GM12892 (cell line): ENCODE results near the gene IRF2.

Experiments
- DNase-seq: peaks from one replicate; pipeline ENCODE4 v3.0.0; 2011; ENCODE audit not compliant: insufficient read length
- FAIRE-seq: peaks from 2 replicates; lab custom pipeline; 2011; peaks lifted over from hg19 to GRCh38; lab: Jason Lieb, UNC
- POLR2A ChIP-seq: IDR thresholded peaks from 2 replicates; pipeline ENCODE4 v1.6.1; 2011; ENCODE audit warnings: low read depth, low read length, control low read depth
- POLR2AphosphoS5 ChIP-seq: IDR thresholded peaks from 2 replicates; pipeline ENCODE4 v1.6.1; 2011; ENCODE audit warnings: low read depth, low read length, control low read depth
- TAF1 ChIP-seq: IDR thresholded peaks from 2 replicates; pipeline ENCODE4 v1.6.1; 2011; ENCODE audit warnings: low read depth, mild to moderate bottlenecking, control low read depth, low read length, borderline replicate concordance

Gene IRF2

GRCh38 chr4:184434501-184435066, 39.8 kb downstream of the IRF2 start:
- DNase-seq: no peak
- TF ChIP-seq POLR2AphosphoS5 (no peak), POLR2A (no peak), TAF1 (no peak)
- no peak for FAIRE-seq

- FAIRE-seq (no peak), DNase-seq (no peak)
- TF ChIP-seq POLR2A: no peak
- TF ChIP-seq POLR2AphosphoS5: no peak
- no peak for TF ChIP-seq TAF1
These were observed 40.3 kb downstream of the IRF2 start for GRCh38 chr4:184434021-184434420.

DNA sequence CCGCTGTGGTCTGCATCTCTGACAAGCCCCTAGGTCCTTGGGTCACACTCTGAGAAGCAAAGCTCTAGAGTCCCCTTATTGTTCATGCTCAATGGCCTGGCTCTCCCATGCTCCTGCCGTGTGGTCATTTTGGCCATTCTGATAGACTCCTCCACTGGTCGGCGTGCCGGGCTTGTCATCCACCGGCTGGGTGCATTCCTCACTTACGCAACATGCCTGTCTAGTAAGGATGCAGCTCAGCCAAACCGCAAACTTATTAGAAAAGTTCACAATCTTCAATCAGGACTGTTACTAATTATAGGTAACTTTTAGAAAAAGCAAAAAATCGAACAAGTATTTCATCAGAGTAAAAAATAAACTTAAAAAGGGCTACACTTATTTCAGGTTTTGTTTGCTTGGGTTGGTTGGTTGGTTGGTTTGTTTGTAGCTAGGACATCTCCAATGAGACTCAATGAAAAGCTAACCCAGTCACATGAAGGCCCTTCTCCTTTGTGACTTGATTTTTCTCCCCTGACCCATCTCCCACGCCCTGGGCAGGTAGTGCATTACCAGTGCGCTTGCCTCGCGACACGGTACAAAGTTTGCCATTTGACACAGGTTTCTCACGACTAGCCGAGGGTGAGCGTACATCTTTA, 41.0 kb downstream of the IRF2 start:
- no peak for DNase-seq
- no peak for FAIRE-seq
- TF ChIP-seq POLR2A (no peak), POLR2AphosphoS5 (no peak), TAF1 (no peak)

DNA sequence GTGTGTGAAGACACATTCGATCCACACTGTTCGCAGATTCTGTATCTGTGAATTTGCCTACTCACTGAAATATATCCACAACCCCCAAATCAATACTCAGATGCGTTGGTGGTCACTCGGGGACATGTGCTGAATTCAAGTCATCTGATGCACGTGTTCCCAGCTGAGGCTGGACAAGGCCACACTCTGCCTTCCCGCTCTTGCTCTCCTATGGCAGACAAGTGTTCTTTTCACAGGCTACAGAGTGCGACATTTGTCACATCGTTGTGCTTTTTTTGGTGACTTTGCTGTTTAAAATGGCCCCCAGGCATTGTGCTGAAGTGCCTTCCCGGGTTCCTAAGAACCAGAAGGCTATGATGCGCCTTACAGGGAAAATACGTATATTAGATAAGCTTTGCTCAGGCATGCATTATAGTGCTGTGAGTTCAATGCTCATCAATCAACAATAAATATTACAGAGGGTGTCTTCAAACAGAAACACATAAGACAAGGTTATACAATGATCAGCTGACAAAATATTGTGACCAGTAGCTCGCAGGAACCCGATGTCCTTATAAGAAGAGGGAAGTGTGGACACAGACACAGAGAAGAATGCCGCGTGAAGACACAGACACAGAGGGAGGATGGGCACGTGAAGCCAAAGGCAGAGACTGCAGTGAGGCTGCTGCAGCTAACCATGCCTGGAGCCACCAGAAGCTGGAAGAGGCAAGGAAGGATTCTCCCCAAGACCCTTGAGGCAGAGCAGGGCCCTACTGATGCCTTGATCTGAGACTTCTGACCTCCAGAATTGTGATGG, 42.0 kb downstream of the IRF2 start:
- FAIRE-seq: no peak
- TF ChIP-seq POLR2A (no peak), TAF1 (no peak), POLR2AphosphoS5 (no peak)

GRCh38 chr4:184430163-184430562, 44.2 kb downstream of the IRF2 start:
- FAIRE-seq (no peak), DNase-seq (no peak)
- TF ChIP-seq POLR2A: no peak
- no peak for TF ChIP-seq TAF1
- no peak for TF ChIP-seq POLR2AphosphoS5

More for the DNA sequence above, 42.0 kb downstream of the IRF2 start:
- DNase-seq: no peak

DNA sequence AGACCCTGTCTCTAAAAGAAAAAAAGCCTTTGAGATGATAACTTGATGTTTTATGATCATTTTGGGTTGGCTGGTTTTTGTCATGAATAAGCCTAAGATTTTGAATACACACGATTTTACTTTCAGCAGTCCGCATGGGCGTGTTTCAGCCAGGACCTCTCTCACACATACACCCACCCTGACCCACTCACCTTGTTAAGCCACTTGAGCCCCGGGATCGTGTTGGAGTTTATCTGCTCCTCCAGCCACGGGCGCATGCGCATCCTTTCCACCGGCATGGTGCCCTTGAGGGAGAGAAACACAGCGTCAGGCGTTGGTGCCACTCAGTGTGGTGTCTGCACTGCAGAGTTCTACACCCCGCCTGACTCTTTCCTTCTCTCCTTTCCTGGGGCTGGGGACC, 45.6 kb downstream of the IRF2 start:
- TF ChIP-seq POLR2AphosphoS5 (no peak), TAF1 (no peak)

GRCh38 chr4:184427687-184428086, 46.7 kb downstream of the IRF2 start:
- DNase-seq: no peak
- no peak for FAIRE-seq
- TF ChIP-seq POLR2A (no peak), POLR2AphosphoS5 (no peak), TAF1 (no peak)

More for the DNA sequence above, 45.6 kb downstream of the IRF2 start:
- DNase-seq (no peak), FAIRE-seq (no peak)

GRCh38 chr4:184427093-184427492, 47.3 kb downstream of the IRF2 start:
- DNase-seq: no peak
- FAIRE-seq: no peak
- TF ChIP-seq TAF1: no peak
- TF ChIP-seq POLR2AphosphoS5: no peak
- no peak for TF ChIP-seq POLR2A

DNA sequence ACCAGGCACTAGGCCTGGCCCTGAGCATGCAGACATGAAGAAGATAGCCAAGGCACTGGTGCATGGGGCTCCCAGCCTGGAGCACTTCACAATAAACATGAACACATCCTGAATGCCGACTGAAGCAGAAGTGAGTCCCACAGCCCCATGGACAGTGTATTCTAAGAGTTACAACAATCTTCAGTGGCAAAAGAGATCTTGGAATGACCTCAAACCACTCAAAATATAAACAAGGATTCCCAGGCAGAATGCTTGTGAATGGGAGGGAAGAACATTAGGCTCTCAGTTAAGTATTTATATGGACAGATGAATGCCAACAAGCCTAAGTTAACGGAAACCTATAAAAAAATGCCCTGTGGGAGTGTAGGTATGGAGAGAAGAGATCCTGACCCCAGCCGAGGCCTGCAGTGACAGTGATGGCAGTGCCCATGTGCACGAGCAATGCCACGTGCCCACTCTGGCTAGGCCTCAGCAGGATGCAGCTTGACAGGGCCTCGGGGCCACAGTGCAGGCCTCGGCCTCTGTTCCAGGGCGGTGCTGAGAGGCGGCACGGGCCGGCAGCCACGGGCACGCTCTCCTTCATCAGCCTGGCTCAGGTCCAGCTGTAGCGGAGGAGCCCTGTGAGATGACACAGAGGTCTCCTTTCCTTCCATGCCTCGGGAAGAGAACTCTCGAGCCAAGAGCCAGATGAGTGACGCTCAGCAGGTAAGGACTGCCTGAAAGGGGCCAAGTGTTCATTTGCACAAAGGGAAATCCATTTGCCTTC, 49.2 kb downstream of the IRF2 start:
- FAIRE-seq (no peak), DNase-seq (no peak)
- TF ChIP-seq POLR2AphosphoS5: no peak
- TF ChIP-seq TAF1: no peak
- no peak for TF ChIP-seq POLR2A

DNA sequence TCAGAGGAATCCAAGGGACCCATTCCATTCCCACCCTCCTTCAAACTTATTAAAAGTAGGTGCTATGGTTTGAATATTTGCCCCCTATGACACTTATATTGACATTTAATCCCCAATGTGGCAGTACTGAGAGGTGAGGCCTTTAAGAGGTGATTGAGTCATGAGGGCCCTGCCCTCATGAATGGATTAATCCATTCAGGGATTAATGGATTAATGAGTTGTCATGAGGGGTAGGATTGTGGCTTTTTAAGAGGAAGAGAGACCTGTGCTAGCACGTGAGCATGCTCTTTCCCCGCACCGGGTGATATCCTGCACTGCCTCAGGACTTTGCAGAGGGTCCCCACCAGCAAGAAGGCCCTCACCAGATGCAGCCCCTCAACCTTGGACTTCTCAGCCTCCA, 50.1 kb downstream of the IRF2 start:
- no peak for TF ChIP-seq POLR2AphosphoS5
- TF ChIP-seq TAF1: no peak
- TF ChIP-seq POLR2A: no peak
- FAIRE-seq (no peak), DNase-seq (no peak)
